Erythroblast (primary cell): Measurements from ENCODE around the gene NSD2.

Experiments used
- DNase-seq, 2 experiments: peaks; one replicate each; lab custom pipeline; 2025; lab: John Stamatoyannopoulos, UW
- GATA1 ChIP-seq: IDR thresholded peaks from 2 replicates; pipeline ENCODE4 v1.6.1; 2011; ENCODE audit warnings: low read depth, mild to moderate bottlenecking, control low read depth, low read length, moderate library complexity
- POLR2A ChIP-seq: IDR thresholded peaks from 2 replicates; pipeline ENCODE4 v1.6.1; 2011; ENCODE audit warnings: mild to moderate bottlenecking, low read length

The NSD2 gene

GRCh38 chr4:1851575-1852410, 19.4 kb upstream of the NSD2 start:
- TF ChIP-seq GATA1: no peak
- TF ChIP-seq POLR2A: no peak
- peak; percentile 53 to 57 for DNase-seq

- TF ChIP-seq POLR2A (no peak), GATA1 (no peak)
- no peak for DNase-seq
Observed at GRCh38 chr4:1852904-1853623, 18.1 kb upstream of the NSD2 start.

- no peak for TF ChIP-seq POLR2A
- no peak for DNase-seq
Observed at GRCh38 chr4:1854752-1855151, 16.4 kb upstream of the NSD2 start.

DNA sequence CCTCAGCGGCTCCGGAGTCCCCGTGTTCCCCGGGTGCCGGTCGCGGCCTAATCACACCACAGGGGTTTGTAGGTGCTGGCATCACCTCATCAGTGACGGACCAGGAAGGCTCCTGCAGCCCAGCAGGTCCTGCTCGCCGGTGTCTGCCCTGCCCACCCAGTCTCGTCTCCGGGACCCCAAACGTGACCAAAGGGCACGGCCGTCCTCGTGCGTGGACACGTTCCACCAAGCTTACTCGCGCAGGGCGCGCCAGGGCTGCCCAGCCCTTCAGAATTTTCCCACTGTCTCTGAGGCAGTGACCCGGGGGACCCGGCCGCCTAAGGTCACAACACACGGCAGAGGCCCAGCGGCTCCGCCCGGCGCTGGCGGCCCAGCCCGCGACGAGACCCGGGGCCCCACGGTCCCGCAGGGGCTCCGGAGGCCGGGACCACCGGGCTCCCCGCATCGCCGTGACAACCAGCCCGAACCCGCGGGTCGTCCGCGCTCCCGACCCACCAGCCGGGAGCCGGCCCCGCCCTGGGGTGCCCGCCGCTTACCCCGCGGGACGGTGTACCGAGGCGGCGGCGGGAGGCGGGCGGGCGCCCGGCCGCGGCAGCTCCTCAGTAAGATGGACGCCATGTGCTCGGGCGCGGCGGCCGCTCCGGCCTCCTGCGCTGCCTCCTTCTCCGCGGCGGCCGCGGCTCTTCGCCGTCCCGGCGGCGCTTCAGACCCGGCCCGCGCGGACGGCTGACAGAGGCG, 15.7 kb upstream of the NSD2 start:
- peak; percentile 63 to 70 for DNase-seq
- TF ChIP-seq GATA1 (no peak), POLR2A (no peak)

DNA sequence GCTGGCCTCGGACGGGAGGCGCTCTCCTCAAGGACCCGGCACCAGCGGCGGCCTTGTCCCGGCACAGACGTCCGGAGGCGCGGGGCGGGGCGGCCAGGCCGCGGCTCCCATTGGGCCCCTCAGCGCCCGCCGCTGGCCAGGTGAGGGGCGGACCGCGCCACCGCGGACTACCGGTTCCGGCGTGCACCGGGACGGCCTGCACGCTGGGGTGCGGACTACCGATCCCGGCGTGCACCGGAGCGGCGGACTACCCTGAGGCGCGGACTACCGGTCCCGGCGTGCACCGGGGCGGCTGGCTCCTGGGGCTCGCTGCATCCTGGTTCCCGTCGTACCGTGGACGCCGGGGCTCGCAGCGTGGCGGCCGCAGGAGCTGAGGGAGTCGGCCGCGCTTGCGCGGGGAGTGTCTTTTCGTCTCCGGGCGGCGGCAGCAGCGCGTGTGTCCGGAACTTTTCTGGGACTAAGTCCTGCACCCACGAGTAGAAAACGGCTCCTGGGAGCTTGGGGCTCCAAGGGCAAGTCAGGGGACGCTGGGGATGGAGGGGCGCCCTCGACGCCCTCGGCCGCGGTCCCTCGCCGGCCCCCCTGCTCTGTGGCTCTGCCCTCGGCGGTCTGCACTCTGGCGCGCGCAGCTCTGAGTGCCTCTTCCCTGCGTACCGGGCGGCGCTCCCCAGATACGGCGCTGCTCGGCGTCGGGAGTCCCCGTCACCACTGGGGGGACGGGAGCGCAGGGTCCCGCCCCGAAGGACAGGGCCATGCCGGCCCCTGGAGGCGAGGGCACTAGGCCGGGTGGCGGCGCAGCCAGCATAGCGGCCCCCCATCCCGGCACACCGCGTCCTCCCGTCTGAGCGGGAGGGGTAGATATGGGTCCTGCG, 14.9 kb upstream of the NSD2 start, which contains the start of gene LETM1:
Gene LETM1, minus strand, starts transcription at position 86 of the 872 bp plus-strand sequence. CDS start 206 bp downstream, outside the sequence.
- peak; percentile 94 to 96 for DNase-seq
- peak; percentile 81 for TF ChIP-seq POLR2A
- TF ChIP-seq GATA1: no peak

GRCh38 chr4:1856943-1857699, 14.1 kb upstream of the NSD2 start:
- TF ChIP-seq GATA1 (no peak), POLR2A (no peak)

GRCh38 chr4:1857931-1858330, 13.3 kb upstream of the NSD2 start:
- DNase-seq: no peak
- TF ChIP-seq GATA1 (no peak), POLR2A (no peak)

More at GRCh38 chr4:1856943-1857699, 14.1 kb upstream of the NSD2 start:
- DNase-seq: no peak

DNA sequence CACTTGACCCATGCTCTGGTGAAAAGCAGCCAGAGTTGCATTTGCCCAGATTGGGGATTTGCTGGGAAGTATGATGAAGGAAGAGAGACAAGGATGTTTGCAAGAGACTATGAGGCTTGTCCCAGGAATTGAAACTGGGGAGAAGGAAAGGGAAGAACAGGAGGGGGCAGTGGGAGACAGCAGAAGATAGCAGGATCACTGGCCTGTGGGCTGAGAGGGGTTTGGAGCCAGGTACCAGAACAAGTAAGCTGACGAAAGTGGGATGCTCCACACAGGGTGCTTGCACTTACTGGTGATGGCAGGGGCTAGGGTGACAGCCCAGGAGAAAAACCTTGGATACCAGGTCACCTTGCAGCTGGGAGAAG, 11.8 kb upstream of the NSD2 start:
- no peak for DNase-seq
- no peak for TF ChIP-seq GATA1
- TF ChIP-seq POLR2A: no peak

- TF ChIP-seq POLR2A (no peak), GATA1 (no peak)
- peak; percentile 27 to 29 for DNase-seq
Observed at GRCh38 chr4:1862055-1862911, 8.9 kb upstream of the NSD2 start.

DNA sequence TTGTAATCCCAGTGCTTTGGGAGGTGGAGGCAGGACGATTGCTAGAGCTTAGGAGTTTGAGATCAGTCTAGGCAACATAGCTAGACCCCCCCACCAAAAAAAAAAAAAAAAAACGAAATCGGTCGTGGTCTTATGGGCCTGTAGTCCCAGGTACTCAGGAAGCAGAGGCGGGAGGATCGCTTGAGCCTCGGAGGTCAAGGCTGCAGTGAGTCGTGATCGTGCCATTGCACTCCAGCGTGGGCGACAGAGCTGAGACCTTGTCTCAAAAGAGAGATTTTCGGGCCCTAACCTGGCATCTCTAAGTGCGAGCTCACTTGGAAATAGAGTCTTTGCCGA, 8.3 kb upstream of the NSD2 start:
- no peak for DNase-seq
- no peak for TF ChIP-seq POLR2A
- TF ChIP-seq GATA1: no peak

DNA sequence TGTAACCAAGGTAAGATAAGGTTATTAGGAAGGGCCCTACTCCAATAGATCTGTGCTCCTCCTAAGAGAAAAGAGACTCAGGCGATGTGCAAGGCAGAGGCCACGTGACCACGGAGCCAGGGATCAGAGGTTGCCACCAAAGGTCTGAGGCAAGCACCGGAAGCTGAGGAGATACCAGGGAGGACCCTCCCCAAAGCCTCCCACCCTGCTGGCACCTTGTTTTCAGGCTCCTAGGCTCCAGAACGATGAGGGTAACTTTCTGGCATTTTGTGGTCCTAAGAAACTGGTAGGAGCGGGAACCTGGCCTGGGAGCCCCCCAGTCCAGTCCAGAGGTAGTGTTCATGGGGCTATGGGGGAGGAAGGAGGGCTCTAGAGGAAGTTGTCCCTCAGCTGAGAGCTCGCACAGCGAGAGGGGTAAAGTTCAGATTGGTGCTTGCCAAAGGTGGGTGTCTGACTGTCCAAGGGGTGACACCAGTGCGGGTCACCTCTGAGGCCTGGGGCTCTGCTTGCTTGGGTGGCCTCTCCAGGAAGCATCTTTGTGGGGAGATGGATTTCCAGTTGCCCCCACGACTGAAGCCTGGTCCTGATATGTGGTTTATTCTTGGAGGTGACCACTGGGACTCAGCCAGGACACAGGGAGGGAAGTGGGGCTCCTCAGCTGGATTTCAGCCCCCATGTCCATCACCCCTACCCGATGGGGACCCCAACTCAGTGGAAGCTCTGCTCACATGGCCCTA, 7.7 kb upstream of the NSD2 start:
- TF ChIP-seq GATA1: no peak
- no peak for TF ChIP-seq POLR2A
- no peak for DNase-seq
